Heart left ventricle (tissue), 16 donors: ENCODE results near the gene SUPT4H1. TPM values are rescaled to one million over a fixed set of nuclear protein-coding genes. Genes with fewer than 3 reads are reported as not detected.

ENCODE experiments used
- ATAC-seq, 4 donors: fragments of 200-7000 bp; cut with Tn5 transposase; one replicate each; pipeline ENCODE4 v1.9.1; 2020 to 2022; ENCODE audit warnings: moderate library complexity in 4 of 4, mild to moderate bottlenecking in 3 of 4, moderate number of reproducible peaks in 1 of 4
- DNase-seq, 5 donors: peaks; one replicate each; pipeline ENCODE4 v3.0.0-alpha.2; 2020
- H3K27ac ChIP-seq, 12 donors: fragments of 200-600 bp; sonication (generic) in 4 of 12; one replicate each; pipeline versions ENCODE4 v1.5.0 to v1.8.0; 2016 to 2022; ENCODE audit warnings: mild to moderate bottlenecking in 2 of 12
- H3K27me3 ChIP-seq, 9 donors: fragments of 200-600 bp; sonication (generic) in 2 of 9; one replicate each; pipeline versions ENCODE4 v1.5.1 to v1.8.0; 2016 to 2022; ENCODE audit warnings: mild to moderate bottlenecking in 3 of 9
- H3K36me3 ChIP-seq, 9 donors: fragments of 200-600 bp; sonication (generic) in 2 of 9; one replicate each; pipeline versions ENCODE4 v1.5.0 to v1.8.0; 2018 to 2022; ENCODE audit warnings: mild to moderate bottlenecking in 2 of 9
- H3K4me1 ChIP-seq, 12 donors: fragments of 200-600 bp; sonication (generic) in 4 of 12; one replicate each; pipeline versions ENCODE4 v1.5.0 to v1.8.0; 2016 to 2022; ENCODE audit warnings: mild to moderate bottlenecking in 3 of 12
- H3K4me3 ChIP-seq, 12 donors: fragments of 200-600 bp; sonication (generic) in 4 of 12; one replicate each; pipeline versions ENCODE4 v1.5.0 to v1.8.0; 2017 to 2022; ENCODE audit warnings: mild to moderate bottlenecking in 9 of 12, moderate library complexity in 4 of 12
- H3K9me3 ChIP-seq, 12 donors: fragments of 200-600 bp; sonication (generic) in 4 of 12; one replicate each; pipeline versions ENCODE4 v1.5.0 to v1.8.0; 2016 to 2022; ENCODE audit warnings: mild to moderate bottlenecking in 1 of 12
- POLR2A ChIP-seq, 2 donors: fragments of 450-650 bp; IDR thresholded peaks; one replicate each; pipeline ENCODE4 v1.6.1; 2017; ENCODE audit warnings: antibody characterized with exemption in 2 of 2, mild to moderate bottlenecking in 2 of 2, moderate library complexity in 2 of 2
- WGBS, 4 donors: extraction: QIAGEN DNeasy Blood & Tissue Kit in 2 of 4; methylation state at CpG; one replicate each; pipeline versions ENCODE4 v1.1.5 to v1.1.7; 2013 to 2018; 5-methylcytosine and 5-hydroxymethylcytosine counted together
- intact Hi-C, 10 donors: fragments of 100-400 bp; cut with DNase I; formaldehyde crosslinking; loops; one replicate each; pipeline versions ENCODE4 v1.11.1 to v1.14.2; 2022
- polyA plus RNA-seq, 2 donors: library from polyadenylated mRNA; stranded (reverse); fragments of 200-250 nt; gene quantifications; one replicate each; pipeline ENCODE4 v1.2.3, GENCODE V29; 2013
- total RNA-seq, 9 donors: library from RNA; depleted of rRNA in 2 of 9; stranded (reverse); fragments of >200 nt in 2 of 9; fragmentation: NEBNext Ultra II Directional in 3 of 9; extraction: Animal tissue kit (Norgen Biotek cat#: 25700) in 3 of 9; gene quantifications; one replicate each; pipeline versions ENCODE4 v1.1.0 to v1.2.4, GENCODE V29; 2016 to 2023
- TF ChIP-seq, protein P1 (sequence below), 12 donors: fragments of 200-600 bp; sonication (generic) in 4 of 12; IDR thresholded peaks; one replicate each; pipeline versions ENCODE4 v1.5.0 to v1.8.0; 2018 to 2022; ENCODE audit warnings: antibody characterized with exemption in 12 of 12, mild to moderate bottlenecking in 5 of 12
- donor health status: ischemic (EF 13 %, LVEDD 7.1; RV severe dilation, severe dysfunction).
- donor health status: healthy with polysubstance abuse.
- donor health status: DM: no; HTN: yes; CAD: no.
- donor health status: DM: no; HTN: no; CAD: no.
- donor health status: ischemic (EF 25% LVEDD 6.9; RV normal size, moderate dysfunction).
- donor health status: ischemic (EF 25% LVEDD 5.7; RV mildly dilated, moderate dysfunction).
- donor health status: healthy.
- donor health status: DM: yes; HTN: yes; CAD: no.
- donor health status: ischemic (EF 35%, LVEDD 5.7; RV mildly dilated, moderate dysfunction).
- donor health status: nonischemic (EF 11% LVEDD 7.7; RV severe dilation, severe dysfunction).
- donor health status: DM: yes; HTN: yes; CAD: no.
- donor health status: PGD.
- donor health status: ischemic (EF 29% LVEDD 5.4; RV normal size, mild dysfunction).
- donor health status: nonischemic (EF 23%, LVEDD 6.1; RV moderate dilation, normal function).

The SUPT4H1 gene
- total and polyA plus RNA-seq, 11 donors = 44.1 to 92.7 (median 58.0) TPM

DNA sequence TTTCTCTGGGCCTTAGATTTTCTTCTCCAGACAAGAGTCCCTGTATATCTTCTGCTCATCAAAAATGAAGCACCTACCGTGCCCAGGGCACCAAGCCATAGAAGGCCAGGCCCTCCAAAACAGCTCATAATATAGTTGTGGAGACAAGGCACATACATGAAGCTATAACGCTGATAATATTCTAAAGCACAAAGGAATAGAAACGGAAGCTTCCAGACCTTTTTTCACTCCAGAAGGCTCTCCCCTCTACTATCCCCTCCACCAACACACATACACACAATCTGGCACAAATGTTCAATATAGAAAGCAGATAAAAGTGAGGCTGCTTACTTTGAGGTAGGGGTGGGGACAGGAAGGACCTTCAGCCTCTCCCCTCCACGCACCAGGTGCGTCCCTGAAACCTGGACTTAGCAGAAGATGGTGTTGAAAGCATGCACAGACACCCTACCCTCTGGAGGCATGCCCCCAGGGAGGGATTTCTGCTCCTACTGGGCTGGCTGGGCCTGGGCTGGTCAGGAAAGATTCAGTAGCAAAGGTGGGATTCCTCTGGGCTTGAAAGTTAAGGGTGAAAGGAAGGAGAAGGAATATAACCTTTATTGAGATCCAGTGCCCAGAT lies 14.1 kb upstream of the SUPT4H1 start:
- 63 to 73% (median 68%) methylated on average over 5 of the region's 5 CpGs for WGBS, 4 donors

DNA sequence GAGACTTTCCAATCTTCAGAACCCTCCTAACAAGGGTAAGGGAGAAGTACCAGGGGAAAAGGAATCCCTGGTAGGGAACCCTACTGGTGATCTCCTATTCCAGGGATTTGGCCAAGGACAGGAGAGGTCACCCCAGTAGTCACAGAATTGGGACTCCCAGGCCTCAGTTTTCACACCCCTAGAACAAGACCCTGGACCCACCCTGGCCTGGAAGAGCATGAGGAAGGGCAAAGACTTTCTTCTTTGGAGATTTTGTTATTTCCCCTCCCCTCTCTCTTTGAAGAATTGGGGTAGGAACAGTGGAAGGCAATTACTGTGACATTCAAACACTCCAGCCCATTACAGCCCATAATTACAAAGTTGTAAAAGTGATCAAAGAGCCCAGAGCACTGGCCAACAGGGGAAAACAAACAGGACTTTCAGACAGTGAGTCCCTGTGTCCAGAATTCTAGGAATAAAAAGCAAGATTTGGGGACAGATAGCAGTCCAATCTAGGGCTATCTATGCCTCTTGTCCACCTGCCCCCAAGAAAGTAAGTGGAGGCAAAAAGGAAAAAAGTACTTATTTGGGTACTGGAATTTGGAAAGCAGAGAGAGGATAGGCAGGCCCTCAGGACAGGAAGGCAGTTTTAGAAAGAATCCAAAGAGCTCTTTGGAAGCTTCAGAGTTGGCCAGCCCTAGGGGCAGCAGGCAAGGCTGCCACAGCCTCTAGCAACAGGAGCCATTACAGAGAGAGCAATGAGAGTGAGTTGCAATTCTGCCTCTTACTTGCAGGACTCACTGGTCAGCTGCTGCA lies 13.4 kb upstream of the SUPT4H1 start:
- DNase-seq (no peak), ATAC-seq (no peak)
- no peak overlapping the region for H3K4me3 ChIP-seq
- TF ChIP-seq POLR2A (IDR thresholded peaks at IDR 0.05) = no peak
- TF ChIP-seq, protein P1, sequence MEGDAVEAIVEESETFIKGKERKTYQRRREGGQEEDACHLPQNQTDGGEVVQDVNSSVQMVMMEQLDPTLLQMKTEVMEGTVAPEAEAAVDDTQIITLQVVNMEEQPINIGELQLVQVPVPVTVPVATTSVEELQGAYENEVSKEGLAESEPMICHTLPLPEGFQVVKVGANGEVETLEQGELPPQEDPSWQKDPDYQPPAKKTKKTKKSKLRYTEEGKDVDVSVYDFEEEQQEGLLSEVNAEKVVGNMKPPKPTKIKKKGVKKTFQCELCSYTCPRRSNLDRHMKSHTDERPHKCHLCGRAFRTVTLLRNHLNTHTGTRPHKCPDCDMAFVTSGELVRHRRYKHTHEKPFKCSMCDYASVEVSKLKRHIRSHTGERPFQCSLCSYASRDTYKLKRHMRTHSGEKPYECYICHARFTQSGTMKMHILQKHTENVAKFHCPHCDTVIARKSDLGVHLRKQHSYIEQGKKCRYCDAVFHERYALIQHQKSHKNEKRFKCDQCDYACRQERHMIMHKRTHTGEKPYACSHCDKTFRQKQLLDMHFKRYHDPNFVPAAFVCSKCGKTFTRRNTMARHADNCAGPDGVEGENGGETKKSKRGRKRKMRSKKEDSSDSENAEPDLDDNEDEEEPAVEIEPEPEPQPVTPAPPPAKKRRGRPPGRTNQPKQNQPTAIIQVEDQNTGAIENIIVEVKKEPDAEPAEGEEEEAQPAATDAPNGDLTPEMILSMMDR (IDR thresholded peaks at IDR 0.05) = no peak
- H3K27me3 ChIP-seq = no peaks in the 10 kb centered on the region
- no peak overlapping the region for H3K27ac ChIP-seq
- H3K36me3 ChIP-seq = no peaks in the 10 kb centered on the region
- no peaks in the 10 kb centered on the region for H3K9me3 ChIP-seq
- no peaks in the 10 kb centered on the region for H3K4me1 ChIP-seq
- intact Hi-C loops = no loop called here

More for the DNA sequence above, 14.1 kb upstream of the SUPT4H1 start:
- ATAC-seq (no peak), DNase-seq (no peak)
- Histone ChIP-seq H3K27me3 (no peaks in the 10 kb centered on the region), H3K27ac (no peak overlapping the region), H3K9me3 (no peaks in the 10 kb centered on the region), H3K4me3 (no peak overlapping the region), H3K4me1 (no peaks in the 10 kb centered on the region), H3K36me3 (no peaks in the 10 kb centered on the region)
- TF ChIP-seq POLR2A (IDR thresholded peaks at IDR 0.05) = no peak
- TF ChIP-seq, protein P1 (IDR thresholded peaks at IDR 0.05) = no peak
- intact Hi-C loops = no loop called here

DNA sequence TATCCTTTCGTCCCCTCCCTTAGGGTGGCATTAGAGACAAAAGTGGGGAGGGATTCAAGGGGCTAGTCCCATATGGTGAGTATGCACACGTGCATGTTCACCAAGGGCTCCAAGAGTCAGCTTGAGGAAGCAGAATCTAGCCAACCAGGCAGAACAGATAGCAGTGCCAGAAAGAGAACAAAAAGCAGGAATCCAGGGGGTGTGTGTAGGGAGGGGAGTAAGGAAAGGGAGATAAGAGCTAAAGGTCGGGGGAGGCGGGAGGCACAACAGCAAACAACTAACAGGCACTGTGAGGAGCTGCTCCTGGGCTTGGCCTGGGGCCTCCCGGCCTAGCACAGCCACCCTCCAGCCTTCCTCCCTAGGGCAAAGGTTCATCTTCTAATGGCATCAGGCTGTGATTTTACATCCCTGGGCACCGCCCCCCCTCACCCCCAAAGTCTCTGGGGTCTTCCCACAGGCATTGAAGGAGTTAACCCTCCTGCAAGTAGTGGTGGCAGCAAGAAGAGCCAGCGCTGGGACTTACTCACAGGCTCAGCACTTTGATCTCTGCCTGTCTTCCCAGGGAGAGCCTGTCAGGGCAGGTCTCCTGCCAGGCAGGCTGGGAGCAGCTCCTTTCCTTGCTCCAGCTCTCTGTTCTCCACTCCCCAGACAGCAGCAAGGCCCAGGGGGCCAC lies 12.4 kb upstream of the SUPT4H1 start:
- Histone ChIP-seq H3K4me1 (no peaks in the 10 kb centered on the region), H3K27me3 (no peaks in the 10 kb centered on the region), H3K9me3 (no peaks in the 10 kb centered on the region), H3K4me3 (no peak overlapping the region), H3K36me3 (no peaks in the 10 kb centered on the region), H3K27ac (no peak overlapping the region)
- no peak for TF ChIP-seq POLR2A (IDR thresholded peaks at IDR 0.05)
- TF ChIP-seq, protein P1 (IDR thresholded peaks at IDR 0.05) = no peak
- intact Hi-C loops = no loop called here
- 34 to 56% (median 45%) methylated on average over 6 to 7 of the region's 7 CpGs for WGBS, 4 donors
- DNase-seq (no peak), ATAC-seq (no peak)
